ENCODE measurements around the gene PPDPF.

DNA sequence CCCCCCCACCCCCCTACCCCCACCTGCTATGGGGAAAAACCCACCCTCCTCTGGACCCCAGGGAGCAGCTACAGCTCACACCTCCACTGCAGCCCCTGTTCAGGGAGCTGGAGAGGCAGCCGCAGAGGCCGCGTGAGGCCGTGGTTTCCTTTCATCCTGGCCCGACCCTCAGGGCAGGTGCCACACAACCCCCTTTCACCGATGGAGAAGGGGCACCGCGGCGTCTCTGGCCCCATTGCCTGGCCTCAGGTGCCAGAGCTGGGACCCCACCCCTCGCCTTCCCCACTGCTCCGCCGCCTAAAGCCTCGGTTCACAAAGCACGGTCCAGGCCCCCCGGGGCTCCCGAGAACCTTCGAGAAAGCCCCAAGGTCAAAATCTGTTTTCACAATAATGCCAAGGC, 36.3 kb upstream of the PPDPF start:
- TF ChIP-seq POLR2A (IDR thresholded peaks at IDR 0.05) = no peak
- TF ChIP-seq, protein P1, sequence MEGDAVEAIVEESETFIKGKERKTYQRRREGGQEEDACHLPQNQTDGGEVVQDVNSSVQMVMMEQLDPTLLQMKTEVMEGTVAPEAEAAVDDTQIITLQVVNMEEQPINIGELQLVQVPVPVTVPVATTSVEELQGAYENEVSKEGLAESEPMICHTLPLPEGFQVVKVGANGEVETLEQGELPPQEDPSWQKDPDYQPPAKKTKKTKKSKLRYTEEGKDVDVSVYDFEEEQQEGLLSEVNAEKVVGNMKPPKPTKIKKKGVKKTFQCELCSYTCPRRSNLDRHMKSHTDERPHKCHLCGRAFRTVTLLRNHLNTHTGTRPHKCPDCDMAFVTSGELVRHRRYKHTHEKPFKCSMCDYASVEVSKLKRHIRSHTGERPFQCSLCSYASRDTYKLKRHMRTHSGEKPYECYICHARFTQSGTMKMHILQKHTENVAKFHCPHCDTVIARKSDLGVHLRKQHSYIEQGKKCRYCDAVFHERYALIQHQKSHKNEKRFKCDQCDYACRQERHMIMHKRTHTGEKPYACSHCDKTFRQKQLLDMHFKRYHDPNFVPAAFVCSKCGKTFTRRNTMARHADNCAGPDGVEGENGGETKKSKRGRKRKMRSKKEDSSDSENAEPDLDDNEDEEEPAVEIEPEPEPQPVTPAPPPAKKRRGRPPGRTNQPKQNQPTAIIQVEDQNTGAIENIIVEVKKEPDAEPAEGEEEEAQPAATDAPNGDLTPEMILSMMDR (IDR thresholded peaks at IDR 0.05) = no peak
- no peak for TF ChIP-seq EP300 (IDR thresholded peaks at IDR 0.05)

Measured in suprapubic skin (tissue), 3 donors.